K562 (cell line): ENCODE results near the gene SCYGR5. TPM values are rescaled to one million over a fixed set of nuclear protein-coding genes. Genes with fewer than 3 reads are reported as not detected.

Experiments
- ATAC-seq: fragments of 200-7000 bp; cut with Tn5 transposase; 3 replicates; pipeline ENCODE4 v1.9.1; 2020; ENCODE audit warnings: moderate library complexity
- BruUV-seq: library from RNA; stranded (reverse); fragments of 400-500 nt; replicated peaks from 2 replicates; lab custom pipeline; 2021; lab: Mats Ljungman, UMichigan
- CTCF ChIA-PET: fragments of 300-600 bp; formaldehyde crosslinking; extraction: SDS; loops from one replicate; lab custom pipeline; 2021; ENCODE audit warnings: low intra/inter-chr PET ratio; lab: Yijun Ruan, JAX
- POLR2A ChIA-PET: fragments of 300-600, 350-650 bp; sonication (Branson Sonifier 250); formaldehyde crosslinking; extraction: SDS; loops from one replicate; lab custom pipeline; 2021; ENCODE audit warnings: antibody characterized with exemption, inconsistent platforms; lab: Yijun Ruan, JAX
- DNase-seq, 4 experiments: peaks; one replicate each; pipeline versions ENCODE4 v3.0.0 to v3.0.0-alpha.2; 2011 to 2018; ENCODE audit warnings: low spot score in 3 of 4, mixed read lengths in 3 of 4; ENCODE audit errors: extremely low read depth in 1 of 4
- FAIRE-seq: peaks from 2 replicates; lab custom pipeline; 2011; peaks lifted over from hg19 to GRCh38; lab: Jason Lieb, UNC
- H2AFZ ChIP-seq: 2 replicates; pipeline ENCODE4 v1.6.0; 2011; ENCODE audit warnings: low read depth, low read length, control low read depth, inconsistent platforms
- H3K27ac ChIP-seq: fragments of 200-600 bp; 3 replicates; pipeline ENCODE4 v1.8.0; 2011; ENCODE audit warnings: low read depth, mild to moderate bottlenecking, control low read depth, inconsistent platforms, low read length, moderate library complexity, mixed read lengths; ENCODE audit errors: extremely low read depth
- H3K27me3 ChIP-seq, 2 experiments: fragments of 300-600 bp in 1 of 2; 2 replicates in 1 of 2; 3 replicates in 1 of 2; pipeline versions ENCODE4 v1.6.0 to v1.8.0; 2011; ENCODE audit warnings: inconsistent platforms in 2 of 2, low read length in 2 of 2, mild to moderate bottlenecking in 1 of 2, mixed read lengths in 1 of 2, moderate library complexity in 1 of 2; ENCODE audit not compliant: control insufficient read depth in 2 of 2, insufficient read depth in 2 of 2
- H3K36me3 ChIP-seq: fragments of 300-600 bp; 3 replicates; pipeline ENCODE4 v1.8.0; 2011; ENCODE audit warnings: mild to moderate bottlenecking, low read length, inconsistent platforms; ENCODE audit not compliant: control insufficient read depth, insufficient read depth
- H3K4me1 ChIP-seq, 2 experiments: fragments of 200-600 bp in 1 of 2; replicated peaks in 1 of 2; 2 replicates in 1 of 2; 3 replicates in 1 of 2; pipeline versions ENCODE4 v1.5.1 to v1.8.0; 2011; ENCODE audit warnings: inconsistent platforms in 2 of 2, low read length in 2 of 2, mild to moderate bottlenecking in 1 of 2, mixed read lengths in 1 of 2, moderate library complexity in 1 of 2; ENCODE audit not compliant: control insufficient read depth in 2 of 2, insufficient read depth in 2 of 2
- H3K4me2 ChIP-seq: 2 replicates; pipeline ENCODE4 v1.6.1; 2011; ENCODE audit warnings: low read length, control low read depth, inconsistent platforms, mixed read lengths; ENCODE audit not compliant: insufficient read depth
- H3K4me3 ChIP-seq: fragments of 200-600 bp; sonication (generic), shearing (Covaris generic); 2 replicates; pipeline ENCODE4 v1.5.1; 2016; ENCODE audit warnings: control low read depth, inconsistent platforms
- H3K79me2 ChIP-seq: fragments of 200-600 bp; 3 replicates; pipeline ENCODE4 v1.8.0; 2011; ENCODE audit warnings: low read length, inconsistent platforms; ENCODE audit not compliant: control insufficient read depth, insufficient read depth
- H3K9ac ChIP-seq, 2 experiments: 2 replicates each; pipeline versions ENCODE4 v1.6.0 to v1.6.1; 2011; ENCODE audit warnings: low read depth in 2 of 2, low read length in 2 of 2, control low read depth in 1 of 2, inconsistent platforms in 1 of 2, mild to moderate bottlenecking in 1 of 2, mixed read lengths in 1 of 2; ENCODE audit not compliant: insufficient read depth in 1 of 2
- H3K9me1 ChIP-seq: one replicate; pipeline ENCODE4 v1.6.0; 2011; ENCODE audit warnings: inconsistent platforms, mild to moderate bottlenecking, low read length, moderate library complexity; ENCODE audit not compliant: control insufficient read depth, insufficient read depth
- H3K9me3 ChIP-seq: replicated peaks from 2 replicates; pipeline ENCODE4 v1.5.1; 2011; ENCODE audit warnings: low read depth, low read length, inconsistent platforms; ENCODE audit not compliant: control insufficient read depth, insufficient read depth
- H4K20me1 ChIP-seq: replicated peaks from 2 replicates; pipeline ENCODE4 v1.6.1; 2011; ENCODE audit warnings: low read length, inconsistent platforms, mixed read lengths; ENCODE audit not compliant: control insufficient read depth, insufficient read depth
- ATF2 ChIP-seq: sonication (generic); formaldehyde crosslinking; IDR thresholded peaks from 2 replicates; pipeline ENCODE4 v1.8.1; 2022; ENCODE audit warnings: missing genetic modification reagents
- ATF4 ChIP-seq: fragments of 450-650 bp; formaldehyde crosslinking; IDR thresholded peaks from 2 replicates; pipeline ENCODE4 v1.4.0; 2022; ENCODE audit warnings: mild to moderate bottlenecking, moderate library complexity
- CBFA2T3 ChIP-seq: fragments of 450-650 bp; IDR thresholded peaks from 2 replicates; pipeline ENCODE4 v1.6.1; 2017
- E2F4 ChIP-seq: sonication (generic); formaldehyde crosslinking; IDR thresholded peaks from 2 replicates; pipeline ENCODE4 v1.8.0; 2022; ENCODE audit warnings: mild to moderate bottlenecking, low read depth, missing genetic modification reagents
- ELF1 ChIP-seq: fragments of 200-800 bp; sonication (Bioruptor generic); IDR thresholded peaks from 2 replicates; pipeline ENCODE4 v1.6.1; 2016; ENCODE audit warnings: missing genetic modification characterization, missing compliant biosample characterization
- ETS2 ChIP-seq: IDR thresholded peaks from 2 replicates; pipeline ENCODE4 v1.6.1; 2016; ENCODE audit warnings: borderline replicate concordance, missing genetic modification characterization, mild to moderate bottlenecking, moderate library complexity, missing compliant biosample characterization; ENCODE audit not compliant: poor library complexity, severe bottlenecking
- HLTF ChIP-seq: fragments of 450-650 bp; IDR thresholded peaks from 2 replicates; pipeline ENCODE4 v1.6.1; 2016
- HNRNPH1 ChIP-seq: fragments of 200-400 bp; formaldehyde crosslinking; optimal IDR thresholded peaks from 2 replicates; pipeline ENCODE3; 2017; ENCODE audit warnings: low read depth, mild to moderate bottlenecking, low read length, moderate library complexity
- KAT2B ChIP-seq: IDR thresholded peaks from one replicate; pipeline ENCODE4 v1.6.1; 2012; ENCODE audit warnings: low read depth, mild to moderate bottlenecking, control low read depth, inconsistent platforms, low read length, moderate library complexity
- LEF1 ChIP-seq: fragments of 450-650 bp; IDR thresholded peaks from 2 replicates; pipeline ENCODE4 v1.6.1; 2016; ENCODE audit warnings: mild to moderate bottlenecking
- MTF1 ChIP-seq: fragments of 250-450 bp; sonication (Bioruptor Pico); IDR thresholded peaks from 2 replicates; pipeline ENCODE4 v1.9.0; 2021; ENCODE audit warnings: moderate library complexity, mild to moderate bottlenecking, inconsistent platforms, borderline replicate concordance
- NCOA1 ChIP-seq: fragments of 450-650 bp; IDR thresholded peaks from 2 replicates; pipeline ENCODE4 v1.6.1; 2016; ENCODE audit warnings: low read depth
- NR2F6 ChIP-seq: fragments of 450-650 bp; formaldehyde crosslinking; IDR thresholded peaks from 2 replicates; pipeline ENCODE4 v1.4.0; 2020; ENCODE audit warnings: mild to moderate bottlenecking
- POLR2AphosphoS5 ChIP-seq: IDR thresholded peaks from 2 replicates; pipeline ENCODE4 v1.6.1; 2011; ENCODE audit warnings: mild to moderate bottlenecking, low read depth, low read length, moderate library complexity; ENCODE audit not compliant: control insufficient read depth, insufficient read depth
- RBM14 ChIP-seq: fragments of 200-400 bp; formaldehyde crosslinking; IDR thresholded peaks from 2 replicates; pipeline ENCODE4 v1.6.1; 2018; ENCODE audit warnings: low read depth, mild to moderate bottlenecking, low read length, moderate library complexity, borderline replicate concordance; ENCODE audit not compliant: insufficient read depth
- RFX5 ChIP-seq: IDR thresholded peaks from 2 replicates; pipeline ENCODE4 v1.6.1; 2011; ENCODE audit warnings: low read depth, mild to moderate bottlenecking, improper control_type of control experiment, low read length
- THRB ChIP-seq: fragments of 450-650 bp; formaldehyde crosslinking; conservative IDR thresholded peaks from 2 replicates; pipeline ENCODE4 v1.4.0; 2022; ENCODE audit warnings: mild to moderate bottlenecking, missing genetic modification characterization
- ZNF165 ChIP-seq: fragments of 250-450 bp; sonication (Bioruptor Pico); IDR thresholded peaks from 2 replicates; pipeline ENCODE4 v1.4.0; 2020; ENCODE audit warnings: borderline replicate concordance
- ZNF445 ChIP-seq: fragments of 250-450 bp; sonication (Bioruptor Pico); IDR thresholded peaks from 2 replicates; pipeline ENCODE4 v1.4.0; 2020; ENCODE audit warnings: low read depth, mild to moderate bottlenecking, moderate library complexity
- ZNF77 ChIP-seq: fragments of 250-450 bp; sonication (Bioruptor Pico); IDR thresholded peaks from 2 replicates; pipeline ENCODE4 v1.5.0; 2020
- WGBS: fragments of 100-300 bp; shearing (Covaris generic); methylation state at CpG from one replicate; pipeline ENCODE4 v1.1.6; 2016; ENCODE audit warnings: low coverage, mixed read lengths; ENCODE audit not compliant: insufficient coverage; ENCODE audit errors: missing lambda C conversion rate; 5-methylcytosine and 5-hydroxymethylcytosine counted together
- in situ Hi-C: fragments of 300-500 bp; cut with MboI; formaldehyde crosslinking; loops from 4 replicates; pipeline ENCODE4 v1.15.0; 2018; ENCODE audit warnings: inconsistent platforms, mixed read lengths
- intact Hi-C: fragments of 100-400 bp; cut with micrococcal nuclease; formaldehyde crosslinking; loops from 2 replicates; pipeline ENCODE4 v1.14.2; 2022
- polyA plus RNA-seq, 8 experiments: library from polyadenylated mRNA; depleted of rRNA in 4 of 8; stranded (reverse) in 5 of 8; unstranded in 3 of 8; fragments of >200 nt; fragmentation: Nextera tagmentation in 2 of 8; fragmentation: Illumina TruSeq in 1 of 8; extraction: Ambion mirVana in 2 of 8; extraction: Trizol in 1 of 8; gene quantifications; 2 replicates each; pipeline versions ENCODE4 v1.2.1 to v1.2.3, GENCODE V29; 2011 to 2014; ENCODE audit warnings: inconsistent platforms in 1 of 8, missing spikeins in 1 of 8
- total RNA-seq, 7 experiments: library from RNA; depleted of rRNA in 6 of 7; stranded (reverse); fragments of >200 nt in 6 of 7; fragmentation: Illumina TruSeq in 2 of 7; extraction: Trizol in 2 of 7; gene quantifications; 2 replicates each; pipeline versions ENCODE4 v1.2.1 to v1.2.3, GENCODE V29; 2011 to 2021; ENCODE audit warnings: low replicate concordance in 1 of 7

The SCYGR5 gene
- total and polyA plus RNA-seq, 9 of the 15 experiments (the other 6 are each of a cell fraction or from before 2014, with no cell fraction given): not detected

GRCh38 chr2:227674485-227674884, 7.9 kb downstream of the SCYGR5 start:
- H3K36me3 ChIP-seq: no peaks in the 10 kb centered on the region
- 0% methylated on average over 5 of the region's 5 CpGs for WGBS
- no peaks in the 10 kb centered on the region for H3K27me3 ChIP-seq
- no peaks in the 10 kb centered on the region for H3K9me1 ChIP-seq
- no peaks in the 10 kb centered on the region for H3K4me1 ChIP-seq
- H3K4me2 ChIP-seq: no peak overlapping the region
- in situ Hi-C loops (no loop called here), intact Hi-C loops (no loop called here)
- no TSS peak for BruUV-seq
- ATAC-seq: no peak
- ChIA-PET CTCF (no interaction called here), POLR2A (interaction anchor here (0.7 kb wide), 1 partner anchor 1913 kb away, joined by 3 read pairs; no protein-coding TSS in a partner anchor)
- H2AFZ ChIP-seq: no peak overlapping the region
- no peaks in the 10 kb centered on the region for H4K20me1 ChIP-seq
- H3K79me2 ChIP-seq: no peaks in the 10 kb centered on the region
- H3K9me3 ChIP-seq: no peaks in the 10 kb centered on the region
- no peak overlapping the region for H3K27ac ChIP-seq
- no peak for FAIRE-seq
- H3K9ac ChIP-seq: no peak overlapping the region
- no peak overlapping the region for H3K4me3 ChIP-seq
- no peak for TF ChIP-seq HNRNPH1
- no peak for TF ChIP-seq ATF4 (CRISPR knock-in tag)
- TF ChIP-seq NR2F6 (CRISPR knock-in tag): no peak
- TF ChIP-seq ATF2: no peak
- TF ChIP-seq KAT2B: no peak
- TF ChIP-seq CBFA2T3: no peak
- no peak for TF ChIP-seq THRB (CRISPR knock-in tag)
- TF ChIP-seq POLR2AphosphoS5: no peak
- no peak for TF ChIP-seq MTF1 (CRISPR knock-in tag)
- TF ChIP-seq ZNF165: no peak
- no peak for TF ChIP-seq HLTF
- TF ChIP-seq NCOA1: no peak
- TF ChIP-seq ZNF77: no peak
- no peak for TF ChIP-seq ELF1 (tag)
- TF ChIP-seq RFX5: no peak
- TF ChIP-seq RBM14: no peak
- no peak for TF ChIP-seq ZNF445 (CRISPR knock-in tag)
- no peak for TF ChIP-seq ETS2 (tag)
- TF ChIP-seq E2F4 (CRISPR knock-in tag): no peak
- no peak for TF ChIP-seq LEF1
- no peak for DNase-seq
